Hematopoietic multipotent progenitor cell treated with erythropoietin and hydrocortisone succinate and interleukin-3 and kit ligand, for 15 days (in vitro differentiated cells): ENCODE results near the gene SLC35D1.
"Not testable (repeated sequence)": the region's sequence is repeated elsewhere in the genome, so short reads cannot be mapped to it uniquely, and the experiment has no call there.

Experiments
- DNase-seq: peaks from one replicate; pipeline ENCODE4 v3.0.0-alpha.2; 2015; ENCODE audit warnings: low spot score

The SLC35D1 gene

GRCh38 chr1:67053785-67054772, at the start of gene SLC35D1:
TSS of gene SLC35D1 (minus strand) at chr1:67054148. CDS start at chr1:67054013, 135 bp downstream.
- peak; percentile 44 for DNase-seq

GRCh38 chr1:67103548-67103947, 49.6 kb upstream of the SLC35D1 start:
- no peak for DNase-seq

GRCh38 chr1:67100833-67101232, 46.9 kb upstream of the SLC35D1 start:
- no peak for DNase-seq

- DNase-seq: no peak
Observed at GRCh38 chr1:67097305-67097704, 43.4 kb upstream of the SLC35D1 start.

- no peak for DNase-seq
Observed at GRCh38 chr1:67094191-67094590, 40.2 kb upstream of the SLC35D1 start.

GRCh38 chr1:67089685-67090208, 35.8 kb upstream of the SLC35D1 start:
- DNase-seq: no peak

GRCh38 chr1:67088440-67088839, 34.5 kb upstream of the SLC35D1 start:
- DNase-seq: no peak

GRCh38 chr1:67085326-67085725, 31.4 kb upstream of the SLC35D1 start:
- no peak for DNase-seq

- no peak for DNase-seq
Observed at GRCh38 chr1:67084765-67085318, 30.9 kb upstream of the SLC35D1 start.

- DNase-seq: no peak
Observed at GRCh38 chr1:67078291-67078690, 24.3 kb upstream of the SLC35D1 start.

GRCh38 chr1:67077593-67077992, 23.6 kb upstream of the SLC35D1 start:
- DNase-seq: no peak

GRCh38 chr1:67072749-67073148, 18.8 kb upstream of the SLC35D1 start:
- DNase-seq: no peak

- DNase-seq: not testable (repeated sequence)
Observed at GRCh38 chr1:67067655-67068054, 13.7 kb upstream of the SLC35D1 start.

GRCh38 chr1:67062412-67062811, 8.5 kb upstream of the SLC35D1 start:
- DNase-seq: no peak

GRCh38 chr1:67061266-67061665, 7.3 kb upstream of the SLC35D1 start:
- no peak for DNase-seq

- no peak for DNase-seq
Observed at GRCh38 chr1:67060811-67061218, 6.9 kb upstream of the SLC35D1 start.

GRCh38 chr1:67059346-67059745, 5.4 kb upstream of the SLC35D1 start:
- DNase-seq: no peak

- DNase-seq: no peak
Observed at GRCh38 chr1:67058761-67059160, 4.8 kb upstream of the SLC35D1 start.

- no peak for DNase-seq
Observed at GRCh38 chr1:67058242-67058641, 4.3 kb upstream of the SLC35D1 start.

GRCh38 chr1:67053535-67053784, 488 bp downstream of the SLC35D1 start:
- peak; percentile 11 for DNase-seq

- DNase-seq: no peak
Observed at GRCh38 chr1:67052741-67053534, 1.0 kb downstream of the SLC35D1 start.

GRCh38 chr1:67051196-67051595, 2.8 kb downstream of the SLC35D1 start:
- DNase-seq: no peak
